ENCODE data around the gene RNF26. TPM values are rescaled to one million over a fixed set of nuclear protein-coding genes. Genes with fewer than 3 reads are reported as not detected.

Gene RNF26
- total and polyA plus RNA-seq, 2 of the 13 experiments (the other 11 are each of a cell fraction or from before 2014, with no cell fraction given): 11.9 to 26.3 TPM

GRCh38 chr11:119381181-119381988 lies 47.1 kb downstream of the RNF26 start, which contains the start of gene USP2 (continued):
- peak; percentile 77; the same call in 1 of the 2 replicates for TF ChIP-seq ELF4 (CRISPR knock-in tag; IDR thresholded peaks at IDR 0.05; ENCODE audit: borderline replicate concordance)
- no peak for TF ChIP-seq ZNF343 (CRISPR knock-in tag; IDR thresholded peaks at IDR 0.05)
- no peak for TF ChIP-seq ZNF337 (CRISPR knock-in tag; IDR thresholded peaks at IDR 0.05; ENCODE audit: borderline replicate concordance, low read depth)
- TF ChIP-seq GABPB1 (CRISPR knock-in tag; IDR thresholded peaks at IDR 0.05): peak; percentile 85
- TF ChIP-seq ZFP90 (CRISPR knock-in tag; IDR thresholded peaks at IDR 0.05; ENCODE audit: borderline replicate concordance): no peak; the same call in 1 of the 2 replicates
- no peak for TF ChIP-seq ATM (IDR thresholded peaks at IDR 0.05; ENCODE audit: borderline replicate concordance)
- no peak for TF ChIP-seq DNMT1 (CRISPR knock-in tag; IDR thresholded peaks at IDR 0.05)
- no peak for TF ChIP-seq KLF15 (CRISPR knock-in tag; IDR thresholded peaks at IDR 0.05; ENCODE audit: borderline replicate concordance)
- peak; percentile 80 for TF ChIP-seq ZNF263 (CRISPR knock-in tag; IDR thresholded peaks at IDR 0.05)
- TF ChIP-seq CREB3 (CRISPR knock-in tag; IDR thresholded peaks at IDR 0.05): no peak
- peak; percentile 53; the same call in 1 of the 2 replicates for TF ChIP-seq THAP8 (CRISPR knock-in tag; IDR thresholded peaks at IDR 0.05; ENCODE audit: borderline replicate concordance)
- peak; percentile 72; the same call in 1 of the 2 replicates for TF ChIP-seq ZNF124 (CRISPR knock-in tag; IDR thresholded peaks at IDR 0.05)
- peak; percentile 32 for TF ChIP-seq MIXL1 (CRISPR knock-in tag; IDR thresholded peaks at IDR 0.05)
- peak; percentile 59; the same call in 1 of the 2 replicates for TF ChIP-seq PHF21A (CRISPR knock-in tag; IDR thresholded peaks at IDR 0.05)
- 0 out of 2 replicates have a peak, but pooled peaks have one; percentile 46 for TF ChIP-seq HOXD1 (CRISPR knock-in tag; IDR thresholded peaks at IDR 0.05)
- TF ChIP-seq RFX3 (CRISPR knock-in tag; IDR thresholded peaks at IDR 0.05): peak; percentile 82
- no peak for TF ChIP-seq SIX1 (CRISPR knock-in tag; IDR thresholded peaks at IDR 0.05; ENCODE audit: borderline replicate concordance)
- peak; percentile 99; the same call in 1 of the 2 replicates for TF ChIP-seq NR0B2 (CRISPR knock-in tag; IDR thresholded peaks at IDR 0.05)
- TF ChIP-seq TGIF2 (CRISPR knock-in tag; IDR thresholded peaks at IDR 0.05): peak; percentile 94
- TF ChIP-seq NCOA5 (CRISPR knock-in tag; IDR thresholded peaks at IDR 0.05): no peak
- 0 out of 2 replicates have a peak, but pooled peaks have one; percentile 15 for TF ChIP-seq GTF2F1 (IDR thresholded peaks at IDR 0.05; ENCODE audit: low read length)
- TF ChIP-seq AHDC1 (CRISPR knock-in tag; IDR thresholded peaks at IDR 0.05; ENCODE audit: borderline replicate concordance): peak; percentile 53; the same call in 1 of the 2 replicates
- no peak for TF ChIP-seq ZNF530 (CRISPR knock-in tag; IDR thresholded peaks at IDR 0.05; ENCODE audit: low read depth)
